Measurements from ENCODE around the gene SLC26A4. TPM values are rescaled to one million over a fixed set of nuclear protein-coding genes. Genes with fewer than 3 reads are reported as not detected.

SLC26A4 gene
- total RNA-seq, 1 experiment from 2014 or later, result 0.66 TPM

DNA sequence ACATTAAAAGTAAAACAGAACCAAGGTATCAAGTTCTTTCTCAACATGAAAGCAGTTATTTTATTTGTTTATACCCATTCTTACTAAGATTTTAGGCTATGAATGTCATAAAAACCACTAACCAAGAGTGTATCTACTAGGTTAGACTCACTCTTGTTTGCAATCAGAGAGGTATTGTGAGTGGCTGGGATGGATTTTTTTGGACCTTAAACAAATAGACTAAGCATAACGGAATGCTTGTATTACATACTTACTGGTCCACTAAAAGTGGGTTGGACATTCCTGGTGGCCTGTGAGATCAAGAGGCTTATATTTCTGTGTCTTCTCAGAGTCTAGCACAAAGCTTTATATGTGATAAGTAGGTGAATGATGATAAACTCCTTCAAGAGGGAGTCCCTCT is 50.7 kb downstream of the SLC26A4 start:
- POLR2A ChIA-PET, result no interaction called here

More for the DNA sequence above, 50.7 kb downstream of the SLC26A4 start:
- Histone ChIP-seq H3K4me3 (replicated peaks in 1 of 2; ENCODE audit: low read depth in 1 of 2, low read length in 2 of 2) (no peak overlapping the region), H3K9ac (ENCODE audit: low read length) (no peak overlapping the region), H3K4me2 (ENCODE audit: low read length) (no peak overlapping the region), H3K27ac (ENCODE audit: low read depth, low read length) (no peak overlapping the region), H3K9me2 (ENCODE audit: insufficient read depth) (no peaks in the 10 kb centered on the region), H3K4me1 (ENCODE audit: control insufficient read depth in 1 of 2, insufficient read depth in 2 of 2, low read length in 2 of 2) (no peaks in the 10 kb centered on the region), H3K79me2 (ENCODE audit: insufficient read depth, low read length) (no peaks in the 10 kb centered on the region), H3K9me3 (ENCODE audit: control insufficient read depth in 1 of 2, insufficient read depth in 1 of 2, low read depth in 1 of 2, low read length in 2 of 2) (no peaks in the 10 kb centered on the region), H2AFZ (ENCODE audit: low read depth, low read length, poor library complexity, severe bottlenecking) (no peak overlapping the region), H3K27me3 (ENCODE audit: insufficient read depth, low read length) (no peaks in the 10 kb centered on the region), H3K36me3 (ENCODE audit: control insufficient read depth in 1 of 2, insufficient read depth in 2 of 2, low read length in 2 of 2) (no peaks in the 10 kb centered on the region), H4K20me1 (ENCODE audit: insufficient read depth) (no peaks in the 10 kb centered on the region)
- ChIA-PET RAD21 (ENCODE audit: low non-redundant PET in 1 of 2, low total read pairs in 2 of 2, uncharacterized antibody in 2 of 2, unreplicated experiment in 2 of 2) (no interaction called here), CTCF (no interaction called here)
- DNase-seq (ENCODE audit: low read depth, low spot score), result no peak
- no peak for TF ChIP-seq EZH2phosphoT487 (IDR thresholded peaks at IDR 0.05; ENCODE audit: borderline replicate concordance)
- TF ChIP-seq RAD21 (IDR thresholded peaks at IDR 0.05; ENCODE audit: low read depth), result no peak
- TF ChIP-seq EZH2 (IDR thresholded peaks at IDR 0.05), result no peak
- TF ChIP-seq SIN3A (IDR thresholded peaks at IDR 0.05; ENCODE audit: low read depth), result no peak
- TF ChIP-seq JUND (IDR thresholded peaks at IDR 0.05), result no peak
- TF ChIP-seq POLR2A (IDR thresholded peaks at IDR 0.05; ENCODE audit: borderline replicate concordance, extremely low read depth, insufficient read depth, insufficient read length), result no peak
- no peak for TF ChIP-seq EGR1 (IDR thresholded peaks at IDR 0.05; ENCODE audit: low read depth)
- no peak for TF ChIP-seq SRF (IDR thresholded peaks at IDR 0.05; ENCODE audit: low read depth)
- TF ChIP-seq CBX3 (IDR thresholded peaks at IDR 0.05; ENCODE audit: low read depth), result no peak
- no peak for TF ChIP-seq CEBPB (IDR thresholded peaks at IDR 0.05; ENCODE audit: low read depth)
- TF ChIP-seq, protein P1, sequence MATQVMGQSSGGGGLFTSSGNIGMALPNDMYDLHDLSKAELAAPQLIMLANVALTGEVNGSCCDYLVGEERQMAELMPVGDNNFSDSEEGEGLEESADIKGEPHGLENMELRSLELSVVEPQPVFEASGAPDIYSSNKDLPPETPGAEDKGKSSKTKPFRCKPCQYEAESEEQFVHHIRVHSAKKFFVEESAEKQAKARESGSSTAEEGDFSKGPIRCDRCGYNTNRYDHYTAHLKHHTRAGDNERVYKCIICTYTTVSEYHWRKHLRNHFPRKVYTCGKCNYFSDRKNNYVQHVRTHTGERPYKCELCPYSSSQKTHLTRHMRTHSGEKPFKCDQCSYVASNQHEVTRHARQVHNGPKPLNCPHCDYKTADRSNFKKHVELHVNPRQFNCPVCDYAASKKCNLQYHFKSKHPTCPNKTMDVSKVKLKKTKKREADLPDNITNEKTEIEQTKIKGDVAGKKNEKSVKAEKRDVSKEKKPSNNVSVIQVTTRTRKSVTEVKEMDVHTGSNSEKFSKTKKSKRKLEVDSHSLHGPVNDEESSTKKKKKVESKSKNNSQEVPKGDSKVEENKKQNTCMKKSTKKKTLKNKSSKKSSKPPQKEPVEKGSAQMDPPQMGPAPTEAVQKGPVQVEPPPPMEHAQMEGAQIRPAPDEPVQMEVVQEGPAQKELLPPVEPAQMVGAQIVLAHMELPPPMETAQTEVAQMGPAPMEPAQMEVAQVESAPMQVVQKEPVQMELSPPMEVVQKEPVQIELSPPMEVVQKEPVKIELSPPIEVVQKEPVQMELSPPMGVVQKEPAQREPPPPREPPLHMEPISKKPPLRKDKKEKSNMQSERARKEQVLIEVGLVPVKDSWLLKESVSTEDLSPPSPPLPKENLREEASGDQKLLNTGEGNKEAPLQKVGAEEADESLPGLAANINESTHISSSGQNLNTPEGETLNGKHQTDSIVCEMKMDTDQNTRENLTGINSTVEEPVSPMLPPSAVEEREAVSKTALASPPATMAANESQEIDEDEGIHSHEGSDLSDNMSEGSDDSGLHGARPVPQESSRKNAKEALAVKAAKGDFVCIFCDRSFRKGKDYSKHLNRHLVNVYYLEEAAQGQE (IDR thresholded peaks at IDR 0.05; ENCODE audit: low read depth), result no peak
- TF ChIP-seq ELF1 (IDR thresholded peaks at IDR 0.05; ENCODE audit: borderline replicate concordance, low read depth), result no peak
- no peak for TF ChIP-seq YY1 (IDR thresholded peaks at IDR 0.05; ENCODE audit: extremely low read depth, insufficient replicate concordance, low read depth, low read length)
- TF ChIP-seq, protein P2, sequence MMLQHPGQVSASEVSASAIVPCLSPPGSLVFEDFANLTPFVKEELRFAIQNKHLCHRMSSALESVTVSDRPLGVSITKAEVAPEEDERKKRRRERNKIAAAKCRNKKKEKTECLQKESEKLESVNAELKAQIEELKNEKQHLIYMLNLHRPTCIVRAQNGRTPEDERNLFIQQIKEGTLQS (IDR thresholded peaks at IDR 0.05), result no peak
- ATAC-seq, result no peak
- no TSS peak for BruUV-seq (replicated peaks)
- intact Hi-C loops (cut with micrococcal nuclease), result no loop called here
